ENCODE measurements around the gene INPP5A. TPM values are rescaled to one million over a fixed set of nuclear protein-coding genes. Genes with fewer than 3 reads are reported as not detected.
A peak's percentile ranks its signal among the peaks of the same experiment; 100 is the strongest.

The INPP5A gene
- total RNA-seq, 1 experiment from 2014 or later, result 14.7 TPM

DNA sequence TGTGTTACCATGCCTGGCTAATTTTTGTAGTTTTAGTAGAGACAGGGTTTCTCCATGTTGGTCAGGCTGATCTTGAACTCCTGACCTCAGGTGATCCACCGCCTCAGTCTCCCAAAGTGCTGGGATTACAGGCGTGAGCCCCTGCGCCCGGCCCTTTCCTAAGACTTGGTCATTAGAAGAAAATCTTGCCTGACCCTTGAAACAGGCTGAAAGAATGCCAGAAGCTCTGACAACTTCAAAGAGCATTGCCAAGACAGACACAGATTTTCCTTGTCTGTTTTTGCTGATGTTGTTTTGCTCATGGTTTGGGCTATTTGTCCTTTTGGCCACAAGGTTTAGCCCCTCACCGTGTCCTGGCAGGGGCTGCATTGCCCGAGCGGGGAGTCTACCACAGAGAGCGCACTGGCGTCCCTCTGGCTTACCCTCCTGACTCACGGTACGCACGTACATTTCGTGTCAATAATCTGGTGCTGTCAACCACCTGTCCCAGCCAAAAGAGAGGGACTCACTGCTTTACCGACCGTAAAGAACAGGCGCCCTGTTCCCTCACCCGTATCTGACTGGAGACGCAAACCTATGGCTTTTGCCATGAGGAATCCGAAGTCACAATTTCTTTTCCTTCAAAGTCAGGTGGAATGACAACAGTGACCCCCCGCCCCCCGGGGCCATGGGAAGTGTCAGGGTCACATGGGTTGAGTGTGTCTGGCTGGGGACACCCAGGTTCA is 10.1 kb upstream of the INPP5A start:
- Mint-ChIP-seq H3K4me3 (ENCODE audit: unreplicated experiment) (no peak overlapping the region), H3K27ac (ENCODE audit: low read depth, unreplicated experiment) (no peak overlapping the region), H3K27me3 (ENCODE audit: insufficient read depth, unreplicated experiment) (no peaks in the 10 kb centered on the region), H3K9me3 (ENCODE audit: unreplicated experiment) (no peaks in the 10 kb centered on the region), H3K36me3 (ENCODE audit: insufficient read depth, unreplicated experiment) (peaks cover 18% of the 10 kb centered on the region), H3K4me1 (ENCODE audit: insufficient read depth, unreplicated experiment) (peaks cover 2% of the 10 kb centered on the region)
- ChIA-PET POLR2A (no interaction called here), CTCF (no interaction called here)
- no peak for DNase-seq (ENCODE audit: unreplicated experiment)
- BruUV-seq (replicated peaks), result no TSS peak
- TF ChIP-seq, protein P1, sequence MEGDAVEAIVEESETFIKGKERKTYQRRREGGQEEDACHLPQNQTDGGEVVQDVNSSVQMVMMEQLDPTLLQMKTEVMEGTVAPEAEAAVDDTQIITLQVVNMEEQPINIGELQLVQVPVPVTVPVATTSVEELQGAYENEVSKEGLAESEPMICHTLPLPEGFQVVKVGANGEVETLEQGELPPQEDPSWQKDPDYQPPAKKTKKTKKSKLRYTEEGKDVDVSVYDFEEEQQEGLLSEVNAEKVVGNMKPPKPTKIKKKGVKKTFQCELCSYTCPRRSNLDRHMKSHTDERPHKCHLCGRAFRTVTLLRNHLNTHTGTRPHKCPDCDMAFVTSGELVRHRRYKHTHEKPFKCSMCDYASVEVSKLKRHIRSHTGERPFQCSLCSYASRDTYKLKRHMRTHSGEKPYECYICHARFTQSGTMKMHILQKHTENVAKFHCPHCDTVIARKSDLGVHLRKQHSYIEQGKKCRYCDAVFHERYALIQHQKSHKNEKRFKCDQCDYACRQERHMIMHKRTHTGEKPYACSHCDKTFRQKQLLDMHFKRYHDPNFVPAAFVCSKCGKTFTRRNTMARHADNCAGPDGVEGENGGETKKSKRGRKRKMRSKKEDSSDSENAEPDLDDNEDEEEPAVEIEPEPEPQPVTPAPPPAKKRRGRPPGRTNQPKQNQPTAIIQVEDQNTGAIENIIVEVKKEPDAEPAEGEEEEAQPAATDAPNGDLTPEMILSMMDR (IDR thresholded peaks at IDR 0.05; ENCODE audit: unreplicated experiment), result no peak
- intact Hi-C loops (cut with micrococcal nuclease), result no loop called here

DNA sequence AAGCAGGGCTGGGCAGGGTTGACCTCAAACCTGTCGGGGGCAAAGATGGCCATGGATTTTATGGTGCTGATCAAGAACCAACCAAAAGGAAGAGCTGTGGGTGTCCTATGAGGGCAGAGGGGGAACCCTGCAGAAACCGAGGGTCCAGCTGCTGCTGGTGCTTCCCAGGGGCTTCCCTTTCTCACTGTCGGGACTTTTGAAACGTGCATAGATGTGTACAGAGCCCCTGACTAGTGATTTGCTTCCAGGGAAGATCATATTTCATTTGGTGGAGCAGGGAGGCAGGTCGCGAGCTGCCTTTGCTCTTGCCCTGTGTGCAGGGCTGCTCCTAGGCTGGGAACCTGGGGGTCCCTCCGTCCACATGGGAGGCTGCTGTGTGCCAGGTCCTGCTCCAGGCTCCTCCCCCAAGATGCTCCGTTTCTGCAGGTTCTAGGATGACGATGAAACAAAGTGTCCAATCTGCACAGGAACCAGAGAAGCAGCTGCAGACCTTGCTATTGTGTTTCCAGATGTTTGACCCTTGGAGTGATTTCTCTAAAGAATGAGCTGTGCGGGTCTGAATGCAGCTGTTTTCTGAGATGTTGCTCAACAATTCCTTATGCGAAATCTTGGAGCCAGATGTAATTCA is 9.4 kb upstream of the INPP5A start:
- BruUV-seq (replicated peaks), result no TSS peak
- Mint-ChIP-seq H3K27me3 (ENCODE audit: insufficient read depth, unreplicated experiment) (no peaks in the 10 kb centered on the region), H3K27ac (ENCODE audit: low read depth, unreplicated experiment) (no peak overlapping the region), H3K4me1 (ENCODE audit: insufficient read depth, unreplicated experiment) (peaks cover 9% of the 10 kb centered on the region), H3K9me3 (ENCODE audit: unreplicated experiment) (no peaks in the 10 kb centered on the region), H3K4me3 (ENCODE audit: unreplicated experiment) (no peak overlapping the region), H3K36me3 (ENCODE audit: insufficient read depth, unreplicated experiment) (peaks cover 18% of the 10 kb centered on the region)
- intact Hi-C loops (cut with micrococcal nuclease), result no loop called here
- TF ChIP-seq, protein P1 (IDR thresholded peaks at IDR 0.05; ENCODE audit: unreplicated experiment), result no peak
- CTCF ChIA-PET, result interaction anchor here (0.6 kb wide), 1 partner anchor 69 kb away, joined by 3 read pairs; no protein-coding TSS in a partner anchor
- POLR2A ChIA-PET, result no interaction called here
- DNase-seq (ENCODE audit: unreplicated experiment), result no peak

DNA sequence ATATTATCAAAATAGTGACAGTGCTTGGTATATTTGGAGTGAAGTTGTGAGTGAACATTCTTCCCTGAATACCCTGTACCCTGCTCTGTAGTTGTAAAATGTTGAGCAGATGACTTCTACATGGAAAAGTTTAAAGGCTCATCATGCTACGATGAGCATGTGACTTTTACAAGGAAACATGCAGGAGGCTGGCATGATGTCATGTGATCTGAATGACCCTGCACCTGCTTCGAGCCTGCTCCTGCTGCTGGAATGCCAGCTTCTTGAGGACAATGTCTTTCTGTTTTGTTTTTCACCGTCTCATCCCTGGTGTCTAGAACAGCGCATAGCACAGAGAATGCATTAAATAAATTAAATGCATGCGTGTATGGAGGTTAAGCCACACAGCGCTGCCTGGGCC is 5.4 kb upstream of the INPP5A start:
- Mint-ChIP-seq H3K4me1 (ENCODE audit: insufficient read depth, unreplicated experiment) (peaks cover 30% of the 10 kb centered on the region), H3K9me3 (ENCODE audit: unreplicated experiment) (no peaks in the 10 kb centered on the region), H3K4me3 (ENCODE audit: unreplicated experiment) (peak overlapping the region; percentile 47), H3K27me3 (ENCODE audit: insufficient read depth, unreplicated experiment) (no peaks in the 10 kb centered on the region), H3K27ac (ENCODE audit: low read depth, unreplicated experiment) (no peak overlapping the region), H3K36me3 (ENCODE audit: insufficient read depth, unreplicated experiment) (peaks cover 8% of the 10 kb centered on the region)
- POLR2A ChIA-PET, result interaction anchor here (0.6 to 1.2 kb wide), 4 partner anchors 12 to 108 kb away, joined by 3 read pairs; no protein-coding TSS in a partner anchor
- TF ChIP-seq, protein P1 (IDR thresholded peaks at IDR 0.05; ENCODE audit: unreplicated experiment), result no peak
- no TSS peak for BruUV-seq (replicated peaks)
- CTCF ChIA-PET, result interaction anchor here (0.6 to 2.1 kb wide), 7 partner anchors 10 to 132 kb away, joined by 3 to 10 read pairs (median 3); no protein-coding TSS in a partner anchor
- DNase-seq (ENCODE audit: unreplicated experiment), result no peak
- intact Hi-C loops (cut with micrococcal nuclease), result loop anchor here (10.0 kb wide), 1 partner anchor 63 kb away; no protein-coding TSS in a partner anchor
